Activated naive CD4-positive, alpha-beta T cell (primary cell): ENCODE results near the gene PPP1R14C.

Source experiments
- DNase-seq, 4 experiments: peaks; one replicate each; lab custom pipeline; 2025; lab: John Stamatoyannopoulos, UW

PPP1R14C gene

GRCh38 chr6:150296890-150297289 is 154.0 kb downstream of the PPP1R14C start:
- DNase-seq = no peak

GRCh38 chr6:150297327-150298029 is 154.6 kb downstream of the PPP1R14C start:
- DNase-seq = no peak

GRCh38 chr6:150298030-150298380 is 155.2 kb downstream of the PPP1R14C start:
- DNase-seq = no peak

DNA sequence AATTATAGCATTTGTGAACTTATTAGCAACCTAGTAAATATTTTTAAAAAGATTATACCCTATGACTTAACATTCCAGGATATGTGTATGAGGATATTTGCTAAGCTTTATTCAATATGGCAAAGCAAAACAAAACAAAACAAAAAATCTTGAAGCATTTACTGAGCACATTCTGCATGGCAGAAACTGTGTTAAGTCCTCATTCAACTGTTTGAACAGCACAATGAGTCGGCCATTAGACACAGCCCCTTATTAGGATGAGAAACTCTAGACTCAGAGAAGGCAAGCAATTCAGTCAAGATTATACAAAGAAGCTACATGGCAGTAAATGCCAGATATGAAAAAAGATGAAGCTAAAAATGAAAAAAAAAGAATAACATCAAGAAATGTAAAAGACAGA is 155.8 kb downstream of the PPP1R14C start:
- no peak for DNase-seq
